Coronary artery (tissue), 2 donors: ENCODE measurements around the gene PDSS1.
"Not testable (repeated sequence)": the region's sequence is repeated elsewhere in the genome, so short reads cannot be mapped to it uniquely, and the experiment has no call there.

Source experiments
- DNase-seq: peaks from one replicate; pipeline ENCODE4 v3.0.0-alpha.2; 2017; ENCODE audit warnings: low spot score
- H3K27ac ChIP-seq, 2 donors: fragments of 200-600 bp; sonication (generic); one replicate each; pipeline ENCODE4 v1.5.1; 2016 to 2019
- H3K4me3 ChIP-seq: fragments of 200-600 bp; sonication (generic); 2 replicates; pipeline ENCODE4 v1.5.1; 2016; ENCODE audit warnings: mild to moderate bottlenecking, moderate library complexity
- TF ChIP-seq, protein P1 (sequence below): fragments of 200-600 bp; sonication (generic); IDR thresholded peaks from one replicate; pipeline ENCODE4 v1.5.1; 2019; ENCODE audit warnings: antibody characterized with exemption

Gene PDSS1

DNA sequence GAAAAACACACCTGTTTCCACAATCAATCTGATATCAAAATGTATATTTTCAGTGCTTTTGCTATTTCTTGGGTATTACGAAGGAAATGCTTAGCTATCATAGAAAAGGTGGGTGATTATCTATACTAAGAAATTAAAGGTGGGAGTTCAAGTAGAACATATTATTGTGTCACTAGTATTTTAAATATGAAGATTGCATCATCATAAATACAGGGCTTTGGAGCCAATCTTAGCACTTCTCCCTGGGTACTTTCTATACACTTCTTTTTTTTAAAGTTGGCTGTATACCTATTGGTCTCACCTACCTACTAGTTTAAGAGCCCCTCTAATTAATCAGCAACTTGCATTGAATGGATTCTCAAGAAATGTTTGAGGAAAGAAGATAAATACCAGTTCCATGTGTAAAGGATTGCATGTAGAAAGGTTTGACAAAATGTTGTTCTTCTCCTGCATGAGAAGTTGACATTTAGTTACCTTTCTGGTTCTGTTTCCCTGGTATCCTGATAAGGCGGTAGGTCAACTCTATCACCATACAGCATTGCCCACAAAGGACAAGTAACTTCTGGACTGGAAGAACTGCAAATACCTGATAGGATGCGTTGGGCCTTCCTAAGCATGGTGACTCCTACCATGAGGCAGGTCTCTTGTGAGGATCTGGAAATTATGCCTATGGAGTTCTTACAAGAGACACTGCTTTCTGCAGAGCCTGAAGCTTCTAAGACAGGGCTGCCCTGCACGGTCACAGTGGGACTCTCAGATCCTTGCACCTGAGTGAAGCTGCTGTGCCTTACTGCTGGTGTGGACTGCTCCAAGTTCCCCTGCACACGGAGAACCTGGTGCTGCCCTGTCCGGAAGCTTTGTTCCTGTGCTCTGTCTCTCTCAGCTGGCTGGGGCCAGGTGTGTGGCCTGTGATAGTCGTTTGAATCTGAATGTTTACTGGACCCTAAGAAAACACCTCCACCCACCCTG lies 32.1 kb upstream of the PDSS1 start:
- TF ChIP-seq, protein P1, sequence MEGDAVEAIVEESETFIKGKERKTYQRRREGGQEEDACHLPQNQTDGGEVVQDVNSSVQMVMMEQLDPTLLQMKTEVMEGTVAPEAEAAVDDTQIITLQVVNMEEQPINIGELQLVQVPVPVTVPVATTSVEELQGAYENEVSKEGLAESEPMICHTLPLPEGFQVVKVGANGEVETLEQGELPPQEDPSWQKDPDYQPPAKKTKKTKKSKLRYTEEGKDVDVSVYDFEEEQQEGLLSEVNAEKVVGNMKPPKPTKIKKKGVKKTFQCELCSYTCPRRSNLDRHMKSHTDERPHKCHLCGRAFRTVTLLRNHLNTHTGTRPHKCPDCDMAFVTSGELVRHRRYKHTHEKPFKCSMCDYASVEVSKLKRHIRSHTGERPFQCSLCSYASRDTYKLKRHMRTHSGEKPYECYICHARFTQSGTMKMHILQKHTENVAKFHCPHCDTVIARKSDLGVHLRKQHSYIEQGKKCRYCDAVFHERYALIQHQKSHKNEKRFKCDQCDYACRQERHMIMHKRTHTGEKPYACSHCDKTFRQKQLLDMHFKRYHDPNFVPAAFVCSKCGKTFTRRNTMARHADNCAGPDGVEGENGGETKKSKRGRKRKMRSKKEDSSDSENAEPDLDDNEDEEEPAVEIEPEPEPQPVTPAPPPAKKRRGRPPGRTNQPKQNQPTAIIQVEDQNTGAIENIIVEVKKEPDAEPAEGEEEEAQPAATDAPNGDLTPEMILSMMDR, result no peak
- H3K4me3 ChIP-seq, result no peak overlapping the region
- no peak overlapping the region for H3K27ac ChIP-seq
- DNase-seq, result no peak

DNA sequence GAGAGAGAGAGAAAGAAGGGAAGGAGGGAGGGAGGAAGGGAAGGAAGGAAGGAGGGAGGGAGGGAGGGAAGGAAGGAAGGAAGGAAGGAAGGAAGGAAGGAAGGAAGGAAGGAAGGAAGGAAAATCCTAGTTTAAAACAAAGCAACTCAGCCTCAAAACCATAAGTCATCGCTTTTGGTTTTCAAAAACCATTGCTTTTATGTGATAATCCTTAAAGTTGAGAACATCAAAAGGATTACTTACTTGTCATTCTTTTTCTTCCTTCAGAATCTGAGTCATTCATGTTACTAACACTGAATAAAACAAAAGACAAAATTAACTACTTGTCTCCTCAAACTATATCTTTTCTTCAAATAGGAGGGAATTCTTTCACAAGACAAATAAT lies 21.6 kb upstream of the PDSS1 start:
- Histone ChIP-seq H3K4me3 (no peak overlapping the region), H3K27ac (no peak overlapping the region)
- TF ChIP-seq, protein P1, result no peak
- no peak for DNase-seq

DNA sequence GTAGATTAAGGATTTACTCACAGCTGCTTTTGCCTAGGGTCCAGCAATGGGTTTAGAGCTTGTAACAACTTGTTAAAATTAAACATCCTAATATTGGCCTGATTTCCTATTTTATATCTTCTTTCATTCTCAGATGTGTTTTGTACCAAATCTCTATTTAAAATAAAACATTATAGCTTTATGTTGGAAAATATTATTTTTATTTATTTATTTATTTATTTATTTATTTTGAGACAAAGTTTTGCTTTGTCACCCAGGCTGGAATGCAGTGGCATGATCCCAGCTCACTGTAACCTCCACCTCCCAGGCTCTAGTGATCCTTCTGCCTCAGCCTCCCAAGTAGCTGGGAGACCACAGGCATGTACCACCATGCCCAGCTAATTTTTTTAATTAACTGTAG lies 17.9 kb upstream of the PDSS1 start:
- Histone ChIP-seq H3K4me3 (no peak overlapping the region), H3K27ac (no peak overlapping the region)
- DNase-seq, result no peak
- TF ChIP-seq, protein P1, result no peak

DNA sequence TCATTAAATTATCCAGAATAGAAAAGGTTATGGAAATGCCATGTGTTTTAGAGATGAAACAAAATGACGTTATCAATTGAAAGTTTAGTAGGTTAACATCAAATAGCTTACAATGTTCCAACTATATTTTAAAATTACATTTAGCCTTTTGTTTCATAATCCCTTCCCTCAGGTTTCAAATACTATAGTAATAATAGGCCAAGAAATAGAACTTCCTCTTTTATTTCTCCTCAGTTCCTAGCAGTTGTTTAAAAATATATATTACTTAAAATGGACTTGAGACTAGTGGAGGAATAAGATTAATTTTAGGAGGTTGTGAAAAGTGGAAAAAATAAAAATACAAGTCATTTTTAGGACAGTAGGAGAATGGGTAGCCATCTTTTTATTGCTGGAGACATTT lies 16.4 kb upstream of the PDSS1 start:
- DNase-seq, result no peak
- TF ChIP-seq, protein P1, result no peak
- Histone ChIP-seq H3K4me3 (no peak overlapping the region), H3K27ac (no peak overlapping the region)

DNA sequence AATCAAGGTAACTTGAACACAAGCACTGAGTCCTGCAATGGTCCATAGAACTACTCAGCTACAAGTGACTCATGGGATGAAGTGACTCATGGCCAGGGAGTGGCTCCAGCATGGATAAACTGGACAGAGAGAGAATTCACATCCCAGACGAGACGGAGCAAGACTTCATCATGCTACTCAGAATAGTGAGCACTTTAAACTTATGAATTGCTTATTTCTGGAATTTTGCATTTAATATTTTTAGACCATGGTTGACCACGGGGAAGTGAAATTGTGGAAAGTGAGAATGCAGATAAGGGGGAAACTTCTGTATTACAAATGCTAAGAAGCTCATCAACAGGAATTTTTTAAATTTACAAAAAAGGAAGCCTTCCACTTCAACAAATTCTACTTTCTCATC lies 15.5 kb upstream of the PDSS1 start:
- H3K27ac ChIP-seq, DNase-seq, H3K4me3 ChIP-seq: not testable (repeated sequence)

DNA sequence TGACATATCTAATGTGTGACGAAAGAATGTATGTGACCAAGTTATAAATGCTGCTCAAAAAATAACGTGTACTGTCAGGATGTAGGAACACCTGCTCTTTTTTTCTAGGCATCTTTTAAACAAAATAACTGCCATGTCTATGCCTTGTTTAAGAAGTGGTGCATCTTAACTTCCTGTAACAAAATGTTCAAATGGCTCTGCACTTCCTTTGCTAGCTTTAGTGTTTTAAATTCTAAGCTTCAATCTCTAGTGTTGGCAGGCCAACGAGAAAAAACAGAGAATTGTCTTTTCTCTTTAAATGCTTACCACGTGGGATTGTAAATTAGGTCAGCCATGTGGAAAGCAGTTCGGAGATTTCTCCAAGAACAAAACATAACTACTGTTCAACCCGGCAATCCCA lies 14.6 kb upstream of the PDSS1 start:
- Histone ChIP-seq H3K4me3 (no peak overlapping the region), H3K27ac (no peak overlapping the region)
- TF ChIP-seq, protein P1, result no peak
- no peak for DNase-seq

DNA sequence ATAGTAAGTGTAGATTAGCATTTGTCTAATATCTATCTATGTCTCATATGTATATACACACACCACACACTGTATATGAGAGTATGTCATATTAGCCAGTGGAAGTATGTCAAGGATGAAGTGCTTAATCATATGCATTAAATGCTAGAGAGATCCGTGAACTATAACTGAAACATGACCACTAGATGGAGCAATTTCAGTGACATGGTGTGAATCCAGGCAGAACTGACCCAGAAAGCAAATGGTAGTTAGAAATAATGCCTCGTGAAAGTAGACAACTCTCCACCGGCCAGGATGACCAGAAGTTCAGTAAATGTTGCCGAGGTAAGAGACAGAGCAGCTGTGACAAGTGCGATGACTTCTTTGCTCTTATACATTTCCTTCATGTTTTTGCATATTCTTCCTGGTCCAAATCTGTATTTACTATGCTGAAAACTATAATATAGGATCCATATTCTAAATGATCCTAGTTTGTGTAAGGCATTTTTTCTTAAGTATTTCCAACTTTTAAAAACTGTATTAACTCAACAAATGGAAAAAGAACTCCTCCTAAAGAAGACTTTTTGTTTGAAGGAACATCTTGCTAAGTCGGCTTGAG lies 12.7 kb upstream of the PDSS1 start:
- not testable (repeated sequence) for H3K4me3 ChIP-seq, DNase-seq, H3K27ac ChIP-seq

DNA sequence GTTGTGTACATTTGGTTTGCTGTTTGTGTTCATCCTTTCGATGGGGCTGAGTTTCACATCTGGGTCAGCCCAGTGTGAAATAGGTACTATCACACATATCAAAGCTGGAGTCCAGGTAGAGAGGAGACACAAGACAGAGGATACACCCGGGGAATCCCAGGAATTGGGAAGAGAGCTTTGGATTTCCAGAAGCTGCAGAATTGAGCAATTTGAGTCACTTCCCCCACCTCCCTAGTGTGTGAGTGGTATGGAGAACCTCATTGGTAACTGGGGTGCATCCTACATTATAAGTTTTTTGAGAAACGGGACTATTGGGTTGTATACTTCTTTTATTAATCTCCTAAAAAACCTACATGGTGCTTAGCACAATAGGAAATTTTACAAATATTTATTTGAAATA lies 12.1 kb upstream of the PDSS1 start:
- DNase-seq, result no peak
- H3K4me3 ChIP-seq, result no peak overlapping the region
- no peak overlapping the region for H3K27ac ChIP-seq
- TF ChIP-seq, protein P1, result no peak
